Measurements from ENCODE around the gene RASIP1.
A peak's percentile ranks its signal among the peaks of the same experiment; 100 is the strongest.

Gene RASIP1

DNA sequence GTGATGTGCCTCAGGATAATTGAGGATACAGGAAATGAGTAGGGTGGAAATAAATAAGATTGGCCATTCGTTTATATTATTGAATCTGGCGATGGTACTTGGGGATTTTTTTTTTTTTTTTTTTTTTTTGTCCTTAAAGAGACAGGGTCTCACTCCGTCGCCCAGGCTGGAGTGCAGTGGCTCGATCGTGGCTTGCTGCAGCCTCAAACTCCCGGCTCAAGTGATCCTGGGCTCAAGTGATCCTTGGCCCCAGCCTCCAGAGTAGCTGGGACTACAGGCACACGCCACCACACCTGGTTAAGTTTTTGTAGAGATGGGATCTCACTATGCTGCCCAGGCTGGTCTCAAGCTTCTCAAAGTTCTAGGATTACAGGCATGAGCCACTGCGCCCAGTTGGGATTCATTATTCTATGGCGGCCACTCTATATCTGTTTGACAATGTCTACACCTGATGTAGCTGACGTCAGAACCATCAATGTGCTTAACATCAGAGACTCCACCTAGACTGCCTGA lies 18.2 kb downstream of the RASIP1 start:
- H3K9me3 ChIP-seq (ENCODE audit: severe bottlenecking): no peaks in the 10 kb centered on the region
- DNase-seq (ENCODE audit: low spot score) (no peak), ATAC-seq (ENCODE audit: low read depth) (no peak)
- peaks cover 13% of the 10 kb centered on the region for H3K4me1 ChIP-seq (ENCODE audit: insufficient read depth, poor library complexity, severe bottlenecking)
- TF ChIP-seq, protein P1, sequence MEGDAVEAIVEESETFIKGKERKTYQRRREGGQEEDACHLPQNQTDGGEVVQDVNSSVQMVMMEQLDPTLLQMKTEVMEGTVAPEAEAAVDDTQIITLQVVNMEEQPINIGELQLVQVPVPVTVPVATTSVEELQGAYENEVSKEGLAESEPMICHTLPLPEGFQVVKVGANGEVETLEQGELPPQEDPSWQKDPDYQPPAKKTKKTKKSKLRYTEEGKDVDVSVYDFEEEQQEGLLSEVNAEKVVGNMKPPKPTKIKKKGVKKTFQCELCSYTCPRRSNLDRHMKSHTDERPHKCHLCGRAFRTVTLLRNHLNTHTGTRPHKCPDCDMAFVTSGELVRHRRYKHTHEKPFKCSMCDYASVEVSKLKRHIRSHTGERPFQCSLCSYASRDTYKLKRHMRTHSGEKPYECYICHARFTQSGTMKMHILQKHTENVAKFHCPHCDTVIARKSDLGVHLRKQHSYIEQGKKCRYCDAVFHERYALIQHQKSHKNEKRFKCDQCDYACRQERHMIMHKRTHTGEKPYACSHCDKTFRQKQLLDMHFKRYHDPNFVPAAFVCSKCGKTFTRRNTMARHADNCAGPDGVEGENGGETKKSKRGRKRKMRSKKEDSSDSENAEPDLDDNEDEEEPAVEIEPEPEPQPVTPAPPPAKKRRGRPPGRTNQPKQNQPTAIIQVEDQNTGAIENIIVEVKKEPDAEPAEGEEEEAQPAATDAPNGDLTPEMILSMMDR (IDR thresholded peaks at IDR 0.05; ENCODE audit: poor library complexity, severe bottlenecking): no peak
- no peak overlapping the region for H3K27ac ChIP-seq (ENCODE audit: poor library complexity, severe bottlenecking)
- no peaks in the 10 kb centered on the region for H3K27me3 ChIP-seq (ENCODE audit: insufficient read depth, poor library complexity, severe bottlenecking)
- H3K36me3 ChIP-seq (ENCODE audit: low read depth): no peaks in the 10 kb centered on the region
- no peak overlapping the region for H3K4me3 ChIP-seq (ENCODE audit: severe bottlenecking)

DNA sequence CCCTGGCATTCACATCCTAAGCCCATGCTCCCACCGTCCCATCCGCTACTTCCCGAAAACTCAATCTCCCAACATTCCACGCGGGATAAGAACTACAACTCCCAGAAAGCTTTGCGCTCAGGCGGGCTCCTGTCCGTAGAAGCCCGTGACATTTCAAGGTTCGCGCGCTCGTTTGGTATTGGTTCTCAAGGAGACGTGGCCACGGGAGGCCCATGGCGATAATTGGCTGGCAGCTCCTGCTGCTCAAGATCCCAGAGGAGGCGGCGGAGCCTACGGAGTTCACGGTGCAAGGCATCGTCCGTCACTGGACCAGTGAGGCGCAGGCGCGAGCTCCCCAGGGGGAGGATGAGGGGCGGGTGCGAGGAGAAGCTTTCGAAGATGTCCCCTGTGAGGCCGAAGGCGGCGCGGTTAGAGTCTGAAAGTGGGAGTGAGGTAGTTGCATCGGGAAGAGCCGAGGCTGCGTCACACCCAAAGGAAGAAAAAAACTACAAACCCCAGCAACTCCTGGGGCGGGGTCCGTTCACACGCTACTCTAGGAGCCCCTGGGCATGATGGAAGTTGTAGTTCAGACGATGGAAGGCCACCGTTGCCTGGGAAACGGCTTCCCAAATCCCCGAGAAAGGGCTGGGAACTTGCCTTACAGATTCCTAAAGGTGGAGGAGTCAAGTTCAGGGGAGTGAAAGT lies 19.7 kb downstream of the RASIP1 start:
- Histone ChIP-seq H3K36me3 (ENCODE audit: low read depth) (no peaks in the 10 kb centered on the region), H3K27ac (ENCODE audit: poor library complexity, severe bottlenecking) (peak overlapping the region; percentile 32), H3K9me3 (ENCODE audit: severe bottlenecking) (no peaks in the 10 kb centered on the region), H3K27me3 (ENCODE audit: insufficient read depth, poor library complexity, severe bottlenecking) (no peaks in the 10 kb centered on the region), H3K4me3 (ENCODE audit: severe bottlenecking) (peak overlapping the region; percentile 47), H3K4me1 (ENCODE audit: insufficient read depth, poor library complexity, severe bottlenecking) (peaks cover 12% of the 10 kb centered on the region)
- DNase-seq (ENCODE audit: low spot score): peak; percentile 98
- ATAC-seq (ENCODE audit: low read depth): peak; percentile 91
- TF ChIP-seq, protein P1 (IDR thresholded peaks at IDR 0.05; ENCODE audit: poor library complexity, severe bottlenecking): no peak

DNA sequence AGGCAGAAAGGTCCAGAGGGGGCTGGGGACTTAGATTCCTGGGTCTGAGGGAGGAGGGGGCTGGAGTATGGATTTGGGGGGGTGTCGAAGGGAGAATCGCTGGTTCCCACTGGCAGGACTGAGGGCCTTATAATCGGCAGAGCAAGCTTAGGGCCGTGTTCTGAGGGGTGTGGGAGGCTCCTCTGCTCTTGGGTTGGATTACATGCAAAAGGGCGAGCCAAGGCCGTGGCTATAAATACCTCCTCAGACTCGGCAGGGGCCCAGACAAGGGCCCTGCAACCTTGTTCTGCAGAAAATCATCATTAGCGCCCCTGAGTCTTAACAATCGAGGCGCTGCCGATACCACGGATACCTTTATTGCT lies 20.2 kb downstream of the RASIP1 start:
- Histone ChIP-seq H3K4me1 (ENCODE audit: insufficient read depth, poor library complexity, severe bottlenecking) (peaks cover 6% of the 10 kb centered on the region), H3K27me3 (ENCODE audit: insufficient read depth, poor library complexity, severe bottlenecking) (no peaks in the 10 kb centered on the region), H3K4me3 (ENCODE audit: severe bottlenecking) (peak overlapping the region; percentile 47), H3K36me3 (ENCODE audit: low read depth) (no peaks in the 10 kb centered on the region), H3K27ac (ENCODE audit: poor library complexity, severe bottlenecking) (no peak overlapping the region), H3K9me3 (ENCODE audit: severe bottlenecking) (no peaks in the 10 kb centered on the region)
- DNase-seq (ENCODE audit: low spot score) (no peak), ATAC-seq (ENCODE audit: low read depth) (no peak)
- TF ChIP-seq, protein P1 (IDR thresholded peaks at IDR 0.05; ENCODE audit: poor library complexity, severe bottlenecking): no peak

DNA sequence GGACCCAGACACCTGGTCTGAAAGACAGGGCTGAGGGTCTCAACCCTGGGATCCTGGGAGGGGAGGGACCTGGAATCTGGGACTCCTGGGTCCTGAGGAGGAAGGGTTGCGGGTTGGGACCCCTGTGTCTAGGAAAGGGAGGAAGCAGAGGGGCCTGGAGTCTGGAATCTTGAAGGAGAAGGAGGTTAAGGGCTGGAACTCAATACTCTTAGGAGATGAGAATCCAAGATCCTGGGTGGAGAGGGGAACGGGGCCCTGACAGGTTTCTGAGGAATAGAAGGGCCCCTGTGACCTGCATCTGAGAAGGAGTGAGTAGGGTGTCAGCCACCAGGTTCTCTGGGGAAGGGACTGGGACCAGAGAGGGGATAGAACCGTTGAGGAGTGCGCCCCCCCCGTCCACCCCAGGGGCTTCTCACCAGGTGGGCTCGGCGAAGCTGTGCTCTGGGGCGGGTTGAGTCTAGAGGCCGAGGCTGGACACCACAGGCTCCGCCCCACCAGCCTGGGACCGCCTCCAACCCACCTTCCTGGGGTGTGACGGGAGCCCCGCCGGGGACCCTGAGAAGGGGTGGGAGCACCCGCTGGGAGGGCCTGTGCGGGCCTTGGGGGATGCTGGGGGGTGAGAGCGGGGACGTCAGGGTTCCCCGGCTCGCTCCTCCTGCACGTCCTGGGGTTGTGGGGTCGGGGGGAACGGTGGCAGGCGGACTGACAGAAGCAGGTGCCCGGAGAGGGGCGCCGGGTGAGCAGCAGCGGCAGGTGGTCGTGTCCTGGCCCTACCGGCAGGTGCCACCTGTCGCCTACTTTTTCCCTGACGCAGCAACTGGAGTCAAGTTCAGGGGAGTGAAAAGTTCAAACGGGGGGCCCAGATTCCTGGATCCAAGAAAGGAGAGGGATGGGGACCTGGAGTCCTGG lies 20.9 kb downstream of the RASIP1 start, which contains the start of gene MAMSTR:
Gene MAMSTR (minus strand): TSS at position 463 of the 909 bp plus-strand sequence. CDS start 694 bp downstream, outside the sequence.
- Histone ChIP-seq H3K4me1 (ENCODE audit: insufficient read depth, poor library complexity, severe bottlenecking) (no peaks in the 10 kb centered on the region), H3K4me3 (ENCODE audit: severe bottlenecking) (peak within 1 kb of the TSS; percentile 47), H3K27ac (ENCODE audit: poor library complexity, severe bottlenecking) (peak within 1 kb of the TSS; percentile 32), H3K27me3 (ENCODE audit: insufficient read depth, poor library complexity, severe bottlenecking) (no peaks in the 10 kb centered on the region), H3K9me3 (ENCODE audit: severe bottlenecking) (no peaks in the 10 kb centered on the region), H3K36me3 (ENCODE audit: low read depth) (no peaks in the 10 kb centered on the region)
- ATAC-seq (ENCODE audit: low read depth) (no peak), DNase-seq (ENCODE audit: low spot score) (no peak)
- TF ChIP-seq, protein P1 (IDR thresholded peaks at IDR 0.05; ENCODE audit: poor library complexity, severe bottlenecking): no peak
